ENCODE results near the gene DNAJC25.

DNAJC25 gene

GRCh38 chr9:111637421-111637950, 6.4 kb downstream of the DNAJC25 start:
- peaks cover 32% of the 10 kb centered on the region for H3K4me1 Mint-ChIP-seq (ENCODE audit: low read depth)
- no peak overlapping the region for H3K27ac Mint-ChIP-seq
- no peaks in the 10 kb centered on the region for H3K27me3 Mint-ChIP-seq (ENCODE audit: low read depth)
- no peak overlapping the region for H3K4me3 Mint-ChIP-seq
- H3K9me3 Mint-ChIP-seq = no peaks in the 10 kb centered on the region
- H3K36me3 Mint-ChIP-seq (ENCODE audit: low read depth) = peaks cover 5% of the 10 kb centered on the region

GRCh38 chr9:111644195-111644772, 13.2 kb downstream of the DNAJC25 start:
- H3K9me3 Mint-ChIP-seq = no peaks in the 10 kb centered on the region
- H3K4me1 Mint-ChIP-seq (ENCODE audit: low read depth) = peaks cover 4% of the 10 kb centered on the region
- H3K27me3 Mint-ChIP-seq (ENCODE audit: low read depth) = no peaks in the 10 kb centered on the region
- H3K36me3 Mint-ChIP-seq (ENCODE audit: low read depth) = peaks cover 19% of the 10 kb centered on the region
- H3K27ac Mint-ChIP-seq = no peak overlapping the region
- no peak overlapping the region for H3K4me3 Mint-ChIP-seq

GRCh38 chr9:111645806-111646205, 14.7 kb downstream of the DNAJC25 start:
- Mint-ChIP-seq H3K4me3 (no peak overlapping the region), H3K27ac (no peak overlapping the region), H3K27me3 (ENCODE audit: low read depth) (no peaks in the 10 kb centered on the region), H3K9me3 (no peaks in the 10 kb centered on the region), H3K36me3 (ENCODE audit: low read depth) (peaks cover 24% of the 10 kb centered on the region), H3K4me1 (ENCODE audit: low read depth) (peaks cover 4% of the 10 kb centered on the region)

- H3K4me1 Mint-ChIP-seq (ENCODE audit: low read depth) = peaks cover 4% of the 10 kb centered on the region
- H3K9me3 Mint-ChIP-seq = no peaks in the 10 kb centered on the region
- H3K4me3 Mint-ChIP-seq = no peak overlapping the region
- no peak overlapping the region for H3K27ac Mint-ChIP-seq
- no peaks in the 10 kb centered on the region for H3K27me3 Mint-ChIP-seq (ENCODE audit: low read depth)
- peaks cover 24% of the 10 kb centered on the region for H3K36me3 Mint-ChIP-seq (ENCODE audit: low read depth)
These were observed 15.3 kb downstream of the DNAJC25 start for GRCh38 chr9:111646417-111646816.

- no peaks in the 10 kb centered on the region for H3K9me3 Mint-ChIP-seq
- peaks cover 23% of the 10 kb centered on the region for H3K36me3 Mint-ChIP-seq (ENCODE audit: low read depth)
- H3K4me1 Mint-ChIP-seq (ENCODE audit: low read depth) = peaks cover 3% of the 10 kb centered on the region
- no peak overlapping the region for H3K4me3 Mint-ChIP-seq
- no peaks in the 10 kb centered on the region for H3K27me3 Mint-ChIP-seq (ENCODE audit: low read depth)
- H3K27ac Mint-ChIP-seq = no peak overlapping the region
These were observed 16.9 kb downstream of the DNAJC25 start for GRCh38 chr9:111648066-111648465.

- Mint-ChIP-seq H3K36me3 (ENCODE audit: low read depth) (peaks cover 23% of the 10 kb centered on the region), H3K4me3 (no peak overlapping the region), H3K27ac (no peak overlapping the region), H3K9me3 (no peaks in the 10 kb centered on the region), H3K4me1 (ENCODE audit: low read depth) (no peaks in the 10 kb centered on the region), H3K27me3 (ENCODE audit: low read depth) (no peaks in the 10 kb centered on the region)
These were observed 17.9 kb downstream of the DNAJC25 start for GRCh38 chr9:111649016-111649415.

- no peaks in the 10 kb centered on the region for H3K9me3 Mint-ChIP-seq
- H3K4me1 Mint-ChIP-seq (ENCODE audit: low read depth) = peaks cover under 1% of the 10 kb centered on the region
These were observed 25.9 kb downstream of the DNAJC25 start for GRCh38 chr9:111657051-111657450.

GRCh38 chr9:111658943-111659342, 27.8 kb downstream of the DNAJC25 start:
- H3K4me3 Mint-ChIP-seq = no peak overlapping the region
- H3K4me1 Mint-ChIP-seq (ENCODE audit: low read depth) = peaks cover 16% of the 10 kb centered on the region
- no peak overlapping the region for H3K27ac Mint-ChIP-seq
- no peaks in the 10 kb centered on the region for H3K27me3 Mint-ChIP-seq (ENCODE audit: low read depth)
- no peaks in the 10 kb centered on the region for H3K9me3 Mint-ChIP-seq
- peaks cover 14% of the 10 kb centered on the region for H3K36me3 Mint-ChIP-seq (ENCODE audit: low read depth)

More at GRCh38 chr9:111657051-111657450, 25.9 kb downstream of the DNAJC25 start:
- Mint-ChIP-seq H3K4me3 (no peak overlapping the region), H3K36me3 (ENCODE audit: low read depth) (peaks cover 8% of the 10 kb centered on the region), H3K27ac (no peak overlapping the region), H3K27me3 (ENCODE audit: low read depth) (no peaks in the 10 kb centered on the region)

- no peak overlapping the region for H3K4me3 Mint-ChIP-seq
- no peaks in the 10 kb centered on the region for H3K9me3 Mint-ChIP-seq
- H3K36me3 Mint-ChIP-seq (ENCODE audit: low read depth) = peaks cover 13% of the 10 kb centered on the region
- no peak overlapping the region for H3K27ac Mint-ChIP-seq
- no peaks in the 10 kb centered on the region for H3K27me3 Mint-ChIP-seq (ENCODE audit: low read depth)
- peaks cover 19% of the 10 kb centered on the region for H3K4me1 Mint-ChIP-seq (ENCODE audit: low read depth)
These were observed 28.6 kb downstream of the DNAJC25 start for GRCh38 chr9:111659691-111660090.

- H3K4me1 Mint-ChIP-seq (ENCODE audit: low read depth) = peaks cover 22% of the 10 kb centered on the region
- H3K4me3 Mint-ChIP-seq = peak within 1 kb of the TSS; percentile 93
- H3K27ac Mint-ChIP-seq = peak within 1 kb of the TSS; percentile 93
- no peaks in the 10 kb centered on the region for H3K27me3 Mint-ChIP-seq (ENCODE audit: low read depth)
- H3K9me3 Mint-ChIP-seq = no peaks in the 10 kb centered on the region
- peaks cover 16% of the 10 kb centered on the region for H3K36me3 Mint-ChIP-seq (ENCODE audit: low read depth)
These were observed 30.1 kb downstream of the DNAJC25 start, which contains the start of gene GNG10 for GRCh38 chr9:111661150-111661801. Gene GNG10 (plus strand): TSS chr9:111661605. CDS start chr9:111661635, 30 bp downstream.

GRCh38 chr9:111661802-111662521, 30.8 kb downstream of the DNAJC25 start:
- Mint-ChIP-seq H3K9me3 (no peaks in the 10 kb centered on the region), H3K27ac (peak overlapping the region; percentile 93), H3K27me3 (ENCODE audit: low read depth) (no peaks in the 10 kb centered on the region), H3K36me3 (ENCODE audit: low read depth) (peaks cover 17% of the 10 kb centered on the region), H3K4me3 (peak overlapping the region; percentile 93), H3K4me1 (ENCODE audit: low read depth) (peaks cover 22% of the 10 kb centered on the region)

- Mint-ChIP-seq H3K9me3 (no peaks in the 10 kb centered on the region), H3K27me3 (ENCODE audit: low read depth) (no peaks in the 10 kb centered on the region), H3K27ac (peak overlapping the region; percentile 93), H3K4me1 (ENCODE audit: low read depth) (peaks cover 22% of the 10 kb centered on the region), H3K36me3 (ENCODE audit: low read depth) (peaks cover 21% of the 10 kb centered on the region), H3K4me3 (peak overlapping the region; percentile 93)
These were observed 31.6 kb downstream of the DNAJC25 start for GRCh38 chr9:111662576-111663300.

- Mint-ChIP-seq H3K36me3 (ENCODE audit: low read depth) (peaks cover 22% of the 10 kb centered on the region), H3K4me1 (ENCODE audit: low read depth) (peaks cover 23% of the 10 kb centered on the region), H3K27ac (peak overlapping the region; percentile 93), H3K4me3 (peak overlapping the region; percentile 93), H3K9me3 (no peaks in the 10 kb centered on the region), H3K27me3 (ENCODE audit: low read depth) (no peaks in the 10 kb centered on the region)
These were observed 32.2 kb downstream of the DNAJC25 start for GRCh38 chr9:111663301-111663823.

- Mint-ChIP-seq H3K27me3 (ENCODE audit: low read depth) (no peaks in the 10 kb centered on the region), H3K36me3 (ENCODE audit: low read depth) (peaks cover 30% of the 10 kb centered on the region), H3K4me3 (no peak overlapping the region), H3K4me1 (ENCODE audit: low read depth) (peaks cover 15% of the 10 kb centered on the region), H3K27ac (no peak overlapping the region), H3K9me3 (no peaks in the 10 kb centered on the region)
These were observed 37.0 kb downstream of the DNAJC25 start for GRCh38 chr9:111668026-111668573.
